ENCODE measurements around the gene RNF44. TPM values are rescaled to one million over a fixed set of nuclear protein-coding genes. Genes with fewer than 3 reads are reported as not detected.

RNF44 gene
- total RNA-seq: 10 to 100 TPM; 19.6 to 31.7 (median 26.4) TPM
- polyA plus RNA-seq: 16.5 TPM
- long read RNA-seq, donor 1, partial matches to known transcripts: 5 of 25 reads
- long read RNA-seq, donor 1, other reads (novel, unspliced or antisense): 19 of 25 reads
- long read RNA-seq, donor 2, partial matches to known transcripts: 4 of 7 reads
- long read RNA-seq, donor 2, other reads (novel, unspliced or antisense): 3 of 7 reads
- long read RNA-seq, donor 3, partial matches to known transcripts: 5 of 19 reads
- long read RNA-seq, donor 3, other reads (novel, unspliced or antisense): 14 of 19 reads
- long read RNA-seq, donor 4, partial matches to known transcripts: 0 of 9 reads
- long read RNA-seq, donor 4, other reads (novel, unspliced or antisense): 9 of 9 reads

DNA sequence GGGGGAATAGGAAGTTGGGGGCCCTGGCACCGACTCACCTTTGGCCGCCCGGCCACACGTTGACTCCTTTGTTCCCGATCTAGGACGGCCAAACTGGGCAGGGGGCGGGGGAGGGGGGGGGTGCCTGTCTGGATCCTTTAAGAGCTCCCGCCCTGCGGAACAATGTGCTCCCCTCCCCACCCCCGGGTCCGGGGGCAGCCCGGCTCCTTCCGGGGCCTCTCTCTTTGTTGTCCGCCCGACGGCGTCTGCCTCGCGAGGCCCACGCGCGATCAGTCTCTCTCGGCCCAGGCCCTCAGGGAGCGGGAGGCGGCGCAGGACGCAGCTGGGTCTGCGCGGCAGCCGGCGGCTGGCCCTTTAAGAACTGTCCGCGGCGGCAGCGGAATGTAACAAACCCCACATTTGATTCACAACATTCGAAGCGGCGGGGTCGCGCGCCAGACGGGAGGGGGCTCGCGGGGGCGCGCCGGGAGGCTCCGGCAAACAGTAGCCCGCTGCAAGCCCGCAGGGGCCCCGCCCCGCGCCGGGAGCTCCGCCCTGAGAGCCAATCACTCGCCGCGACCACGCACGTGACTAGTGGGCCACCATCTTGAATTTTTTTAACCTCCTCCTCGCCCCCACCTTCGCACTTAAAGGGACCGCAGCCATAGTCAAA is at the start of gene RNF44:
TSS of gene RNF44 (minus strand) at position 501 of the 652 bp plus-strand sequence. CDS start 4,930 bp downstream, outside the sequence.
- ATAC-seq: peak; percentile 90 to 92
- Histone ChIP-seq H3K4me3 (ENCODE audit: low read length) (peak within 1 kb of the TSS; percentile 97), H3K27me3 (ENCODE audit: control insufficient read depth, insufficient read depth) (no peaks in the 10 kb centered on the region), H3K4me1 (ENCODE audit: control insufficient read depth, insufficient read depth, low read length) (peaks cover 20% of the 10 kb centered on the region), H3K9me3 (ENCODE audit: control insufficient read depth, low read length) (no peaks in the 10 kb centered on the region), H3K27ac (ENCODE audit: low read length) (peak within 1 kb of the TSS; percentile 97)
- peak; percentile 98 to 99 (median 99) for DNase-seq
- under 1% methylated on average over 63 of the region's 63 CpGs for WGBS
- intact Hi-C loops (cut with DNase I): loop anchor here in 2 of 4 donors (10.0 kb wide), 2 partner anchors 92 to 122 kb away; partner anchors contain the start of genes FAF2 (in 2 of the 2) and CLTB (in 1 of the 2)

DNA sequence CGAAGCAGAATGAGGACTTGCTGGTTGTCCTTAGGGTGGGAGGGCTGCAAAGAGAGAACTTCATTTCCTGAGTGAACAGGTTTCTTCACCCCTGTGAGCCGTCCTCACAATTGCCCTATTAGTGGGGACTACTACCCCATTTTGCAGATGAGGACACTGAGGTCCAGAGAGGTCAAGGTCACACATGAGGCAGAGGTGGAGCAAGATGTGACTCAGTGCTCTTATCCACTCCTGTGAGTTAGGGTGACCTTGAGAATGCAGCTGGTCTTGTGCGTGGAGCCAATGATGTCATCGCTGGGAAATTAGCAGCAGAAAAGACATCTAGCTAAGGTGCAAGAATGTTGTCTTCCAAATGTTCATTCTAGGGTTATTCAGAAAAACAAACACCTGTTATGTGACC is 45.9 kb upstream of the RNF44 start:
- intact Hi-C loops (cut with DNase I): loop anchor here in 1 of 4 donors (10.0 kb wide), 1 partner anchor 62 kb away; the partner anchor contains the start of gene TSPAN17
- no peaks in the 10 kb centered on the region for H3K4me1 ChIP-seq (ENCODE audit: control insufficient read depth, insufficient read depth, low read length)
- peaks cover 2% of the 10 kb centered on the region for H3K9me3 ChIP-seq (ENCODE audit: control insufficient read depth, low read length)
- ATAC-seq (no peak), DNase-seq (no peak)
- no peaks in the 10 kb centered on the region for H3K27me3 ChIP-seq (ENCODE audit: control insufficient read depth, insufficient read depth)
- 79% methylated on average over 4 of the region's 4 CpGs for WGBS
- H3K4me3 ChIP-seq (ENCODE audit: low read length): no peak overlapping the region
- no peak overlapping the region for H3K27ac ChIP-seq (ENCODE audit: low read length)

DNA sequence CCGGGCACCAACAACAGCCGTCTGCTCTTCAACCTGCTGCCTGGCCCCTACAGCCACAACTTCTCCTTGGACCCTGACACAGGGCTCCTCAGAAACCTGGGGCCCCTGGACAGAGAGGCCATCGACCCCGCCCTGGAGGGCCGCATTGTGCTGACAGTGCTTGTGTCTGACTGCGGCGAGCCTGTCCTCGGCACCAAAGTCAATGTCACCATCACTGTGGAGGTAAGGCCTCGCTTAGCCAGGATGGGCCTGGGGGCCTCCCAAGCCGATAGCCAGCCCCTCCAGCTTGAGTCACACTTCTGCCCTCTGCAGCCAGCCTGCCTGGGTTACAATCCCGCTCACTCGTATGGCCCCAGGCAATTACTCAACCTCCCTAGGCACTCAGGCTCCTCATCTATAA is 44.2 kb upstream of the RNF44 start:
- H3K27ac ChIP-seq (ENCODE audit: low read length): no peak overlapping the region
- H3K27me3 ChIP-seq (ENCODE audit: control insufficient read depth, insufficient read depth): no peaks in the 10 kb centered on the region
- intact Hi-C loops (cut with DNase I): loop anchor here in 1 of 4 donors (10.0 kb wide), 1 partner anchor 63 kb away; the partner anchor contains the start of gene TSPAN17
- H3K4me3 ChIP-seq (ENCODE audit: low read length): no peak overlapping the region
- ATAC-seq (no peak), DNase-seq (no peak)
- H3K4me1 ChIP-seq (ENCODE audit: control insufficient read depth, insufficient read depth, low read length): no peaks in the 10 kb centered on the region
- H3K9me3 ChIP-seq (ENCODE audit: control insufficient read depth, low read length): peaks cover 2% of the 10 kb centered on the region
- 85% methylated on average over 12 of the region's 12 CpGs for WGBS

DNA sequence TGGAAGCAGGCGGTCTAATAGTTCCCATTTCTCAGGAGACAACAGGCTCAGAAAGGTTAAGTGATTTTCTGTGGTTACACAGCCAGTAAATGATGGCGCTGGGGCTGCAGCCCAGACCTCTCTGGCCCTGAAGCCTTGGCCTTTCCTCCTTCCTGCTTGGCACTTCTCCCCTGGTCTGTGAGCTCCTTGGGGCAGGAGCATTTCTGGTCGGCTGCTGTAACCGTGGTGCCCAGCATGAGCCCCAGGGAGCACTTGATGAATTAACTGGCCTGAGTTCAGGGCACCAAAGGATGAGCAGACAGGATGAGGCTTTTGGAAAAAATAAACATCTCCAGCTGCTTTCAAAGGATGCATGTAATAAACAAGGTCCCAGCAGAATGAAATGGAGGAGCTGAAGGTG is 42.1 kb upstream of the RNF44 start:
- H3K9me3 ChIP-seq (ENCODE audit: control insufficient read depth, low read length): no peaks in the 10 kb centered on the region
- DNase-seq: no peak
- no peak overlapping the region for H3K4me3 ChIP-seq (ENCODE audit: low read length)
- intact Hi-C loops (cut with DNase I): loop anchor here in 1 of 4 donors (10.0 kb wide), 1 partner anchor 55 kb away; the partner anchor contains the start of genes EIF4E1B and SNCB
- H3K4me1 ChIP-seq (ENCODE audit: control insufficient read depth, insufficient read depth, low read length): no peaks in the 10 kb centered on the region
- H3K27me3 ChIP-seq (ENCODE audit: control insufficient read depth, insufficient read depth): no peaks in the 10 kb centered on the region
- no peak overlapping the region for H3K27ac ChIP-seq (ENCODE audit: low read length)
- no peak for ATAC-seq
- WGBS: 59% methylated on average over 4 of the region's 4 CpGs

DNA sequence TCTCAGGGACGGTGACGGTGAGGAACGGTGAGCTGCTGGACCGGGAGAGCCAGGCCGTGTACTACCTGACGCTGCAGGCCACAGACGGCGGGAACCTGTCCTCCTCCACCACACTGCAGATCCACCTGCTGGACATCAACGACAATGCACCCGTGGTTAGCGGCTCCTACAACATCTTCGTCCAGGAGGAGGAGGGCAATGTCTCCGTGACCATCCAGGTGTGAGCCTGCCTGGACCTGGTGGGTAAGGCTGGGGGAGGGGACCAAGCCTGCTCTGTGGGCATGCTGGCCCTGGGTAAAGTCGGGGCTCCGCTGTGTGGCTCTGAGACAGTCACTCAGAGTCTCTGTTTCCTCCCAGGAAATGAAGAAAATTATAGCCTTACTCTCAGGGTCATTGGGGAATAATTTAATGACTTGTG is 41.2 kb upstream of the RNF44 start:
- 21% methylated on average over 15 of the region's 15 CpGs for WGBS

DNA sequence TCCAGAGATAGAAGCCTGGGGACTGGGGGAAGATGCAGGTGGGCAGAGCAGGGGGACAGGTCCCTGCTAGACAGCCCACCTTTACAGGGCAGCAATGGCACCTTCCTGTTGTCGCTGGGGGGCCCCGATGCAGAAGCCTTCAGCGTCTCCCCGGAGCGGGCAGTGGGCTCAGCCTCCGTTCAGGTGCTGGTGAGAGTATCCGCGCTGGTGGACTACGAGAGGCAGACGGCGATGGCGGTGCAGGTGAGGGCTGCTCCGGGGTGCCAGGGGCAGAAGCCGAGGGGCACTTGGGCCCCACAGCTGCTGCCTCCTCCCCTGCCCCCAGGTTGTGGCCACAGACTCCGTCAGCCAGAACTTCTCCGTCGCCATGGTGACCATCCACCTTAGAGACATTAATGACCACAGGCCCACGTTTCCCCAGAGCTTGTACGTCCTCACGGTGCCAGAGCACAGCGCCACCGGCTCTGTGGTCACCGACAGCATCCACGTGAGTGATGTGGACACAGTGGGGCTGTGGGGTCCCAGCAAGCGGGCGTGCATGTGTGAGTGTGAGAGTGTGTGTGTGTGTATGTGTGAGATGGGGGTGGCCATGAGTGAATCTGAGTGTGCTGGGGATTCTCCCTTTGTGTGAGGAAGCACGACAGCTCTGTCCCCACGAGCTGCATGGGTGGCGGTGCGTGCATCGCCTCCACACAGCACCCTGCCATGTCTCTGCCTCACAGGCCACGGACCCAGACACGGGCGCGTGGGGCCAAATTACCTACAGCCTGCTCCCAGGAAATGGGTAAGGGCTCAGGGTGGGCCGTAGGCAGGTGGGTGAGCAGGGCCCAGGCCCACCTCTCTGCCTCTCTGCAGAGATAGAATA is 40.3 kb upstream of the RNF44 start:
- no peak for DNase-seq
- 86% methylated on average over 36 of the region's 36 CpGs for WGBS
- H3K4me3 ChIP-seq (ENCODE audit: low read length): no peak overlapping the region
- no peaks in the 10 kb centered on the region for H3K9me3 ChIP-seq (ENCODE audit: control insufficient read depth, low read length)
- intact Hi-C loops (cut with DNase I): loop anchor here in 1 of 4 donors (10.0 kb wide), 1 partner anchor 57 kb away; the partner anchor contains the start of genes EIF4E1B and SNCB
- ATAC-seq: no peak
- H3K27ac ChIP-seq (ENCODE audit: low read length): no peak overlapping the region
- no peaks in the 10 kb centered on the region for H3K27me3 ChIP-seq (ENCODE audit: control insufficient read depth, insufficient read depth)
- no peaks in the 10 kb centered on the region for H3K4me1 ChIP-seq (ENCODE audit: control insufficient read depth, insufficient read depth, low read length)

More for the DNA sequence above, 41.2 kb upstream of the RNF44 start:
- Histone ChIP-seq H3K9me3 (ENCODE audit: control insufficient read depth, low read length) (no peaks in the 10 kb centered on the region), H3K4me3 (ENCODE audit: low read length) (no peak overlapping the region), H3K27me3 (ENCODE audit: control insufficient read depth, insufficient read depth) (no peaks in the 10 kb centered on the region), H3K27ac (ENCODE audit: low read length) (no peak overlapping the region), H3K4me1 (ENCODE audit: control insufficient read depth, insufficient read depth, low read length) (no peaks in the 10 kb centered on the region)
- intact Hi-C loops (cut with DNase I): loop anchor here in 1 of 4 donors (10.0 kb wide), 1 partner anchor 56 kb away; the partner anchor contains the start of genes EIF4E1B and SNCB
- DNase-seq: peak in 1 of 3 donors; percentile 57
- ATAC-seq: peak in 1 of 2 donors; percentile 22

DNA sequence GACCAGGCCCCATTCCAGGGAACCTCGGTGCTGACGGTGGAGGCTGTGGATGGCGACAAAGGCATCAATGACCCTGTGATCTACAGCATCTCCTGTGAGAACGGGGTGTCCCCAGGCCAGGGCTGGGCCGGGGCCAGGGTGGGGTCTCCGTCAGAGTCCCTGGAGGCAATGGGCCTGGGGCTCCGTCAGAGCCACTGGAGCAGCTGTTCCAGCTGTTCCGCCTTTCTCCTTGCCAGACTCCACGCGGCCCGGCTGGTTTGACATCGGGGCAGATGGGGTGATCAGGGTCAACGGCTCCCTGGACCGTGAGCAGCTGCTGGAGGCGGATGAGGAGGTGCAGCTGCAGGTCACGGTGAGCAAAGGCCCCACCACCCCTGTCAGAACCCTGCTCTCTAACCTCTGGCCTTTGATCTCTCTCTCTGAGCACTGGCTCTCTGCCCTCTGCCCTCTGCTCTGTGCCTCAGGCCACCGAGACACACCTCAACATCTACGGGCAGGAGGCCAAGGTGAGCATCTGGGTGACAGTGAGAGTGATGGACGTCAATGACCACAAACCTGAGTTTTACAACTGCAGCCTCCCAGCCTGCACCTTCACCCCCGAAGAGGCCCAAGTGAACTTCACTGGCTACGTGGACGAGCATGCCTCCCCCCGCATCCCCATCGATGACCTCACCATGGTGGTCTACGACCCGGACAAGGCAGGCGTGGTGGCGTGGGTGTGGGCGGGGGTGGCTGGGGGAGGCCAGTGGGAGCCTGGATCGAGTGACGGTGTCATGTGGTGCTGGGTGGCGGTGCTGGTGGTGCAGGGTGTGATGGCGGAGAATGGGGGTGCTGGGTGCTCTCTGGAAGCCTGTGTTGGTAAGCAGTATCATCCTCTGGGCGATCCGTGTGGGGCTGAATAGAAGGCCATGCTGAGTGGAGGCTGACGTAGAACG is 38.6 kb upstream of the RNF44 start:
- Histone ChIP-seq H3K9me3 (ENCODE audit: control insufficient read depth, low read length) (no peaks in the 10 kb centered on the region), H3K4me3 (ENCODE audit: low read length) (no peak overlapping the region), H3K4me1 (ENCODE audit: control insufficient read depth, insufficient read depth, low read length) (no peaks in the 10 kb centered on the region), H3K27ac (ENCODE audit: low read length) (no peak overlapping the region), H3K27me3 (ENCODE audit: control insufficient read depth, insufficient read depth) (no peaks in the 10 kb centered on the region)
- DNase-seq (no peak), ATAC-seq (no peak)
- intact Hi-C loops (cut with DNase I): loop anchor here in 2 of 4 donors (2.0 to 10.0 kb wide), 2 partner anchors 59 to 71 kb away; partner anchors contain the start of genes EIF4E1B (in 1 of the 2), SNCB (in 1 of the 2) and TSPAN17 (in 1 of the 2)
- WGBS: 81% methylated on average over 37 of the region's 37 CpGs

DNA sequence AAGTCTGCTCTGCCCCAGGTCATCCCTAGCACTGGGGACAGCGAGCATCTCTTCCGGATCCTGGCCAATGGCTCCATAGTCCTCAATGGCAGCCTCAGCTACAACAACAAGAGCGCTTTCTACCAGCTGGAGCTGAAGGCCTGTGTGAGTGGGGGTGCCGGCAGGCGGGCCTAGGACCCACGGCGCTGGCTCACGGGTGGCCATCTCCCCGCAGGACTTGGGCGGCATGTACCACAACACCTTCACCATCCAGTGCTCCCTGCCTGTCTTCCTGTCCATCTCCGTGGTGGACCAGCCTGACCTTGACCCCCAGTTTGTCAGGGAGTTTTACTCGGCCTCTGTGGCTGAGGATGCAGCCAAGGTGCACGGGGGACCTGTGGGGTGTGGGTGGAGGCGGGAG is 37.9 kb upstream of the RNF44 start:
- ATAC-seq (no peak), DNase-seq (no peak)
- no peak overlapping the region for H3K4me3 ChIP-seq (ENCODE audit: low read length)
- intact Hi-C loops (cut with DNase I): loop anchor here in 2 of 4 donors (2.0 to 10.0 kb wide), 2 partner anchors 60 to 72 kb away; partner anchors contain the start of genes EIF4E1B (in 1 of the 2), SNCB (in 1 of the 2) and TSPAN17 (in 1 of the 2)
- no peaks in the 10 kb centered on the region for H3K4me1 ChIP-seq (ENCODE audit: control insufficient read depth, insufficient read depth, low read length)
- WGBS: 82% methylated on average over 14 of the region's 14 CpGs
- H3K9me3 ChIP-seq (ENCODE audit: control insufficient read depth, low read length): no peaks in the 10 kb centered on the region
- H3K27me3 ChIP-seq (ENCODE audit: control insufficient read depth, insufficient read depth): no peaks in the 10 kb centered on the region
- H3K27ac ChIP-seq (ENCODE audit: low read length): no peak overlapping the region

DNA sequence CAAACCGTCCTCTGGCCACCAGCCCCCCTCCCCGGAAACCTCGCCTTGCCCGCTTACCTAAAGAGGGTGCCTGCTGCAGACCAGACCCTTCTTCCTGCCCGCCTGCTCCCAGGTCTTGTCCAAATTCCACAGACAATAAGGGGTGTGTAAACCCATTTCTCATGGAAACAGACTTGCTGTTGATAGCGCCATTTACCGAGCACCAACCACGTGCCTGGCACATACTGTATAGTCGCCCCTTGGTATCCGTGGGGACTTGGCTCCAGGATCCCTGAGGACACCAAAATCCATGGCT is 37.0 kb upstream of the RNF44 start:
- DNase-seq: no peak
- no peaks in the 10 kb centered on the region for H3K4me1 ChIP-seq (ENCODE audit: control insufficient read depth, insufficient read depth, low read length)
- H3K4me3 ChIP-seq (ENCODE audit: low read length): no peak overlapping the region
- H3K9me3 ChIP-seq (ENCODE audit: control insufficient read depth, low read length): no peaks in the 10 kb centered on the region
- H3K27me3 ChIP-seq (ENCODE audit: control insufficient read depth, insufficient read depth): no peaks in the 10 kb centered on the region
- no peak for ATAC-seq
- no peak overlapping the region for H3K27ac ChIP-seq (ENCODE audit: low read length)
- intact Hi-C loops (cut with DNase I): loop anchor here in 2 of 4 donors (2.0 to 10.0 kb wide), 2 partner anchors 61 to 73 kb away; partner anchors contain the start of genes EIF4E1B (in 1 of the 2), SNCB (in 1 of the 2) and TSPAN17 (in 1 of the 2)
- WGBS: 46% methylated on average over 10 of the region's 10 CpGs
